ENCODE measurements around the gene HAUS6. TPM values are rescaled to one million over a fixed set of nuclear protein-coding genes. Genes with fewer than 3 reads are reported as not detected.

HAUS6 gene
- total and polyA plus RNA-seq, 2 of the 13 experiments (the other 11 are each of a cell fraction or from before 2014, with no cell fraction given): 9.8 to 31.1 TPM

GRCh38 chr9:19102631-19103345, at the start of gene HAUS6 (continued):
- no peak for TF ChIP-seq MZF1 (CRISPR knock-in tag; IDR thresholded peaks at IDR 0.05; ENCODE audit: borderline replicate concordance)
- TF ChIP-seq IRX3 (CRISPR knock-in tag; IDR thresholded peaks at IDR 0.05; ENCODE audit: borderline replicate concordance, low read depth): peak; percentile 72; the same call in 1 of the 2 replicates
- no peak; the same call in 1 of the 2 replicates for TF ChIP-seq ZNF772 (CRISPR knock-in tag; IDR thresholded peaks at IDR 0.05)
- TF ChIP-seq EEA1 (CRISPR knock-in tag; IDR thresholded peaks at IDR 0.05; ENCODE audit: borderline replicate concordance): no peak
- TF ChIP-seq ZFP36L1 (CRISPR knock-in tag; IDR thresholded peaks at IDR 0.05): no peak
- no peak for TF ChIP-seq AHDC1 (CRISPR knock-in tag; IDR thresholded peaks at IDR 0.05; ENCODE audit: borderline replicate concordance)
- TF ChIP-seq POLR2A (IDR thresholded peaks at IDR 0.05; ENCODE audit: insufficient read depth in 1 of 2, low read depth in 2 of 2, low read length in 2 of 2): peak; percentile 75 to 80; a peak in 3 of 4 replicates
- TF ChIP-seq HDAC1 (CRISPR knock-in tag; IDR thresholded peaks at IDR 0.05): peak; percentile 87
- TF ChIP-seq TBX3 (IDR thresholded peaks at IDR 0.05; ENCODE audit: borderline replicate concordance): no peak
- TF ChIP-seq, protein P1, sequence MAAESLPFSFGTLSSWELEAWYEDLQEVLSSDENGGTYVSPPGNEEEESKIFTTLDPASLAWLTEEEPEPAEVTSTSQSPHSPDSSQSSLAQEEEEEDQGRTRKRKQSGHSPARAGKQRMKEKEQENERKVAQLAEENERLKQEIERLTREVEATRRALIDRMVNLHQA (CRISPR knock-in tag; IDR thresholded peaks at IDR 0.05): no peak
- peak; percentile 46; the same call in 1 of the 2 replicates for TF ChIP-seq SALL2 (CRISPR knock-in tag; IDR thresholded peaks at IDR 0.05)
- peak; percentile 46; the same call in 1 of the 2 replicates for TF ChIP-seq NCOA2 (CRISPR knock-in tag; IDR thresholded peaks at IDR 0.05)
- no peak for TF ChIP-seq ZNF24 (IDR thresholded peaks at IDR 0.05)
- no peak for TF ChIP-seq XBP1 (CRISPR knock-in tag; IDR thresholded peaks at IDR 0.05)
- no peak for TF ChIP-seq SP1 (IDR thresholded peaks at IDR 0.05)
- peak; percentile 62; the same call in 1 of the 2 replicates for TF ChIP-seq SP1 (CRISPR knock-in tag; IDR thresholded peaks at IDR 0.05)
- peak; percentile 34; the same call in 1 of the 2 replicates for TF ChIP-seq ZNF331 (CRISPR knock-in tag; IDR thresholded peaks at IDR 0.05)
- peak; percentile 40; the same call in 1 of the 2 replicates for TF ChIP-seq ZNF782 (CRISPR knock-in tag; IDR thresholded peaks at IDR 0.05; ENCODE audit: borderline replicate concordance)
- 0 out of 2 replicates have a peak, but pooled peaks have one; percentile 58 for TF ChIP-seq ZNF709 (CRISPR knock-in tag; IDR thresholded peaks at IDR 0.05)
- TF ChIP-seq NFATC3 (CRISPR knock-in tag; IDR thresholded peaks at IDR 0.05): 0 out of 2 replicates have a peak, but pooled peaks have one; percentile 82
- no peak for TF ChIP-seq ATM (IDR thresholded peaks at IDR 0.05; ENCODE audit: borderline replicate concordance)
- no peak for TF ChIP-seq U2AF2 (IDR thresholded peaks at IDR 0.05; ENCODE audit: low read depth, low read length)
- TF ChIP-seq ZSCAN31 (CRISPR knock-in tag; IDR thresholded peaks at IDR 0.05; ENCODE audit: low read depth): peak; percentile 49; the same call in 1 of the 2 replicates
- peak; percentile 76 for TF ChIP-seq HNRNPLL (IDR thresholded peaks at IDR 0.05; ENCODE audit: low read depth, low read length, poor library complexity, severe bottlenecking)
- peak; percentile 66 for TF ChIP-seq TEAD3 (CRISPR knock-in tag; optimal IDR thresholded peaks at IDR 0.05; ENCODE audit: borderline replicate concordance)
- TF ChIP-seq MTF2 (CRISPR knock-in tag; IDR thresholded peaks at IDR 0.05; ENCODE audit: borderline replicate concordance): no peak
- TF ChIP-seq POLR2AphosphoS5 (IDR thresholded peaks at IDR 0.05; ENCODE audit: low read depth, low read length): peak; percentile 84

Data from HepG2 (cell line).